Thyroid gland (tissue), 4 donors: ENCODE results near the gene TMEM207. TPM values are rescaled to one million over a fixed set of nuclear protein-coding genes. Genes with fewer than 3 reads are reported as not detected.

Experiments used
- DNase-seq, 2 donors: peaks; one replicate each; pipeline ENCODE4 v3.0.0-alpha.2; 2019
- H3K27ac ChIP-seq, 3 donors: fragments of 200-600 bp; sonication (generic); 1 replicate in 2 of 3; 2 replicates in 1 of 3; pipeline ENCODE4 v1.5.1; 2016 to 2019; ENCODE audit warnings: mild to moderate bottlenecking in 1 of 3, moderate library complexity in 1 of 3
- H3K27me3 ChIP-seq: fragments of 200-600 bp; sonication (generic); one replicate; pipeline ENCODE4 v1.5.1; 2019
- H3K36me3 ChIP-seq, 2 donors: fragments of 200-600 bp; sonication (generic); one replicate each; pipeline ENCODE4 v1.5.1; 2016 to 2019
- H3K4me1 ChIP-seq, 2 donors: fragments of 200-600 bp; sonication (generic); one replicate each; pipeline ENCODE4 v1.5.1; 2017 to 2019
- H3K4me3 ChIP-seq, 3 donors: fragments of 200-600 bp; sonication (generic); replicated peaks in 1 of 3; 1 replicate in 2 of 3; 2 replicates in 1 of 3; pipeline ENCODE4 v1.5.1; 2016; ENCODE audit warnings: mild to moderate bottlenecking in 1 of 3
- H3K9me3 ChIP-seq: fragments of 200-600 bp; sonication (generic); one replicate; pipeline ENCODE4 v1.5.1; 2017
- CTCF ChIP-seq, 6 experiments: fragments of 200-600 bp in 3 of 6; fragments of 450-650 bp in 3 of 6; sonication (generic) in 3 of 6; IDR thresholded peaks; one replicate each; pipeline ENCODE4 v1.5.1; 2016 to 2019; ENCODE audit warnings: antibody characterized with exemption in 6 of 6, mild to moderate bottlenecking in 2 of 6, inconsistent platforms in 1 of 6, moderate library complexity in 1 of 6
- POLR2A ChIP-seq, 2 donors: fragments of 450-650 bp; IDR thresholded peaks; one replicate each; pipeline ENCODE4 v1.6.1; 2017; ENCODE audit warnings: antibody characterized with exemption in 2 of 2, mild to moderate bottlenecking in 2 of 2, moderate library complexity in 1 of 2
- WGBS, 2 donors: methylation state at CpG; one replicate each; pipeline ENCODE4 v1.1.5; 2017; 5-methylcytosine and 5-hydroxymethylcytosine counted together
- intact Hi-C: fragments of 100-400 bp; cut with DNase I; formaldehyde crosslinking; loops from one replicate; pipeline ENCODE4 v1.15.1; 2023
- total RNA-seq, 4 donors: library from RNA; depleted of rRNA; stranded (reverse); fragments of >200 nt; gene quantifications; one replicate each; pipeline ENCODE4 v1.2.3, GENCODE V29; 2016

The TMEM207 gene
- total RNA-seq, 4 donors from 2014 or later, result not detected

- 92 to 94% methylated on average over 1 of the region's 1 CpG for WGBS, 2 donors
- TF ChIP-seq CTCF (IDR thresholded peaks at IDR 0.05), result no peak
- no peak for TF ChIP-seq POLR2A (IDR thresholded peaks at IDR 0.05)
- H3K27ac ChIP-seq, result no peak overlapping the region
- H3K27me3 ChIP-seq, result no peaks in the 10 kb centered on the region
- no peaks in the 10 kb centered on the region for H3K4me1 ChIP-seq
- intact Hi-C loops, result no loop called here
- no peak for DNase-seq
- H3K36me3 ChIP-seq, result no peaks in the 10 kb centered on the region
- H3K4me3 ChIP-seq, result no peak overlapping the region
- no peaks in the 10 kb centered on the region for H3K9me3 ChIP-seq
These were observed 7.5 kb downstream of the TMEM207 start for GRCh38 chr3:190442240-190442639.

DNA sequence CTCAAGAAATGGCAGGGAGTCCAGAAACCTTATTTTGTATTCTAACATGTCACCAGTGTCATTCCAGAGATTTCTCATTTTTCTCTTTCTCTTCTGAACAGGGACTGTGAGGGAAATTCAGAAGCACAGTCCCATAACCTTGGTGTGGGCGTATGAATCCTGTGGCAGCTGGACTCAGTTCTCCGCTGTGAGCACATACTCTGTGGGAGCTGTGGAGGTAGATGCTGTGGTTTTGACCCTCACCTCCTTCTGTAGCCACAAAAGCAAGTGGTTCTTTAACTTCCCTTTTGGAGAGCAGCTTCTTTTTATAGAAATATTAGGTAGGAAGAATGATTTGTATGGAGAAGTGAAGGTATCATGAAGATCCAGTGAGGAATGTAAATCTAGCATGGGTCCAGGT, 13.4 kb downstream of the TMEM207 start:
- no peaks in the 10 kb centered on the region for H3K36me3 ChIP-seq
- no peak overlapping the region for H3K27ac ChIP-seq
- no peak for TF ChIP-seq CTCF (IDR thresholded peaks at IDR 0.05)
- 86% methylated on average over 2 of the region's 2 CpGs for WGBS, 2 donors
- intact Hi-C loops, result no loop called here
- no peaks in the 10 kb centered on the region for H3K9me3 ChIP-seq
- no peak for DNase-seq
- no peaks in the 10 kb centered on the region for H3K27me3 ChIP-seq
- no peak overlapping the region for H3K4me3 ChIP-seq
- H3K4me1 ChIP-seq, result no peaks in the 10 kb centered on the region

GRCh38 chr3:190435618-190436017, 14.1 kb downstream of the TMEM207 start:
- Histone ChIP-seq H3K4me1 (no peaks in the 10 kb centered on the region), H3K27me3 (no peaks in the 10 kb centered on the region), H3K36me3 (no peaks in the 10 kb centered on the region), H3K4me3 (no peak overlapping the region), H3K9me3 (no peaks in the 10 kb centered on the region), H3K27ac (no peak overlapping the region)
- intact Hi-C loops, result no loop called here
- WGBS, 2 donors, result 67 to 85% methylated on average over 3 of the region's 3 CpGs
- no peak for TF ChIP-seq CTCF (IDR thresholded peaks at IDR 0.05)
- TF ChIP-seq POLR2A (IDR thresholded peaks at IDR 0.05), result no peak
- DNase-seq, result no peak

- intact Hi-C loops, result no loop called here
- Histone ChIP-seq H3K4me1 (no peaks in the 10 kb centered on the region), H3K36me3 (no peaks in the 10 kb centered on the region), H3K27ac (no peak overlapping the region), H3K4me3 (no peak overlapping the region), H3K9me3 (no peaks in the 10 kb centered on the region), H3K27me3 (no peaks in the 10 kb centered on the region)
- TF ChIP-seq POLR2A (IDR thresholded peaks at IDR 0.05) (no peak), CTCF (IDR thresholded peaks at IDR 0.05) (no peak)
- 90 to 95% methylated on average over 4 of the region's 4 CpGs for WGBS, 2 donors
- DNase-seq, result no peak
These were observed 16.1 kb downstream of the TMEM207 start for GRCh38 chr3:190433626-190434025.

GRCh38 chr3:190432216-190432615, 17.5 kb downstream of the TMEM207 start:
- Histone ChIP-seq H3K27me3 (no peaks in the 10 kb centered on the region), H3K4me1 (no peaks in the 10 kb centered on the region), H3K4me3 (no peak overlapping the region), H3K27ac (no peak overlapping the region), H3K36me3 (no peaks in the 10 kb centered on the region), H3K9me3 (no peaks in the 10 kb centered on the region)
- intact Hi-C loops, result no loop called here
- no peak for DNase-seq
- TF ChIP-seq POLR2A (IDR thresholded peaks at IDR 0.05) (no peak), CTCF (IDR thresholded peaks at IDR 0.05) (no peak)
